Mesenchymal stem cell (in vitro differentiated cells and primary cell): ENCODE measurements around the gene WDR48.

Experiments used
- DNase-seq: peaks from one replicate; pipeline ENCODE4 v3.0.0-alpha.2; 2013
- H2AFZ ChIP-seq: one replicate; pipeline ENCODE4 v1.6.1; 2013; ENCODE audit warnings: low read depth, mild to moderate bottlenecking, control low read depth, inconsistent platforms, low read length, moderate library complexity
- H2AK5ac ChIP-seq: 2 replicates; pipeline ENCODE4 v1.6.1; 2013; ENCODE audit warnings: low read length, moderate library complexity, mild to moderate bottlenecking, inconsistent platforms; ENCODE audit not compliant: severe bottlenecking
- H2BK120ac ChIP-seq: one replicate; pipeline ENCODE4 v1.6.1; 2013; ENCODE audit warnings: low read depth, mild to moderate bottlenecking, inconsistent platforms, low read length, moderate library complexity
- H2BK12ac ChIP-seq, 2 experiments: one replicate each; pipeline ENCODE4 v1.6.1; 2013; ENCODE audit warnings: inconsistent platforms in 2 of 2, low read length in 2 of 2, mild to moderate bottlenecking in 2 of 2, moderate library complexity in 2 of 2, control low read depth in 1 of 2
- H2BK15ac ChIP-seq: one replicate; pipeline ENCODE4 v1.6.1; 2013; ENCODE audit warnings: mild to moderate bottlenecking, low read depth, inconsistent platforms; ENCODE audit not compliant: poor library complexity, severe bottlenecking
- H2BK5ac ChIP-seq: 2 replicates; pipeline ENCODE4 v1.6.1; 2013; ENCODE audit warnings: low read depth, mild to moderate bottlenecking, low read length, control low read depth, inconsistent platforms; ENCODE audit not compliant: poor library complexity, severe bottlenecking
- H3K14ac ChIP-seq, 2 experiments: one replicate each; pipeline ENCODE4 v1.6.1; 2013; ENCODE audit warnings: inconsistent platforms in 2 of 2, low read length in 2 of 2, control low read depth in 1 of 2, mild to moderate bottlenecking in 1 of 2, moderate library complexity in 1 of 2
- H3K18ac ChIP-seq, 2 experiments: one replicate each; pipeline ENCODE4 v1.6.1; 2013; ENCODE audit warnings: inconsistent platforms in 2 of 2, low read length in 2 of 2, control low read depth in 1 of 2, low read depth in 1 of 2, mild to moderate bottlenecking in 1 of 2
- H3K23ac ChIP-seq, 2 experiments: one replicate each; pipeline ENCODE4 v1.6.1; 2013; ENCODE audit warnings: inconsistent platforms in 2 of 2, low read length in 2 of 2, mild to moderate bottlenecking in 2 of 2, moderate library complexity in 2 of 2, control low read depth in 1 of 2
- H3K27ac ChIP-seq: 2 replicates; pipeline ENCODE4 v1.5.1; 2013; ENCODE audit warnings: mild to moderate bottlenecking, moderate library complexity, low read length, control low read depth, inconsistent platforms; ENCODE audit not compliant: poor library complexity, severe bottlenecking
- H3K27me3 ChIP-seq, 2 experiments: 2 replicates each; pipeline versions ENCODE4 v1.6.1 to v1.7.0; 2013; ENCODE audit warnings: low read length in 2 of 2, mild to moderate bottlenecking in 2 of 2, moderate library complexity in 2 of 2, control low read depth in 1 of 2, inconsistent platforms in 1 of 2; ENCODE audit not compliant: control insufficient read depth in 1 of 2, insufficient read depth in 1 of 2
- H3K36me3 ChIP-seq, 2 experiments: 2 replicates each; pipeline versions ENCODE4 v1.6.1 to v1.7.0; 2013; ENCODE audit warnings: low read length in 2 of 2, control low read depth in 1 of 2, inconsistent platforms in 1 of 2, low read depth in 1 of 2, mild to moderate bottlenecking in 1 of 2; ENCODE audit not compliant: insufficient read depth in 2 of 2, control insufficient read depth in 1 of 2
- H3K4ac ChIP-seq, 2 experiments: one replicate each; pipeline ENCODE4 v1.6.1; 2013; ENCODE audit warnings: inconsistent platforms in 2 of 2, low read length in 2 of 2, mild to moderate bottlenecking in 2 of 2, moderate library complexity in 2 of 2, control low read depth in 1 of 2, low read depth in 1 of 2
- H3K4me1 ChIP-seq: 2 replicates; pipeline ENCODE4 v1.6.1; 2013; ENCODE audit warnings: low read depth, low read length, control low read depth; ENCODE audit not compliant: control insufficient read depth, insufficient read depth
- H3K4me2 ChIP-seq: 2 replicates; pipeline ENCODE4 v1.6.1; 2013; ENCODE audit warnings: low read length, mild to moderate bottlenecking, inconsistent platforms; ENCODE audit not compliant: poor library complexity, severe bottlenecking
- H3K4me3 ChIP-seq, 2 experiments: 2 replicates each; pipeline versions ENCODE4 v1.5.1 to v1.7.0; 2013; ENCODE audit warnings: low read length in 2 of 2, mild to moderate bottlenecking in 2 of 2, control low read depth in 1 of 2, low read depth in 1 of 2; ENCODE audit not compliant: insufficient read depth in 1 of 2
- H3K79me1 ChIP-seq: replicated peaks from 2 replicates; pipeline ENCODE4 v1.6.1; 2013; ENCODE audit warnings: mild to moderate bottlenecking, control low read depth, low read length, inconsistent platforms; ENCODE audit not compliant: poor library complexity, severe bottlenecking
- H3K9ac ChIP-seq: 2 replicates; pipeline ENCODE4 v1.7.0; 2013; ENCODE audit warnings: mild to moderate bottlenecking, low read length, moderate library complexity
- H3K9me3 ChIP-seq: 2 replicates; pipeline ENCODE4 v1.7.0; 2013; ENCODE audit warnings: mild to moderate bottlenecking, low read length; ENCODE audit not compliant: control insufficient read depth
- H4K8ac ChIP-seq: one replicate; pipeline ENCODE4 v1.6.1; 2013; ENCODE audit warnings: inconsistent platforms, mild to moderate bottlenecking, low read length, moderate library complexity
- H4K91ac ChIP-seq: one replicate; pipeline ENCODE4 v1.6.1; 2013; ENCODE audit warnings: mild to moderate bottlenecking, low read length, inconsistent platforms
- WGBS: methylation state at CpG from one replicate; pipeline ENCODE4 v1.1.7; 2013; ENCODE audit warnings: mixed read lengths; 5-methylcytosine and 5-hydroxymethylcytosine counted together

The WDR48 gene

DNA sequence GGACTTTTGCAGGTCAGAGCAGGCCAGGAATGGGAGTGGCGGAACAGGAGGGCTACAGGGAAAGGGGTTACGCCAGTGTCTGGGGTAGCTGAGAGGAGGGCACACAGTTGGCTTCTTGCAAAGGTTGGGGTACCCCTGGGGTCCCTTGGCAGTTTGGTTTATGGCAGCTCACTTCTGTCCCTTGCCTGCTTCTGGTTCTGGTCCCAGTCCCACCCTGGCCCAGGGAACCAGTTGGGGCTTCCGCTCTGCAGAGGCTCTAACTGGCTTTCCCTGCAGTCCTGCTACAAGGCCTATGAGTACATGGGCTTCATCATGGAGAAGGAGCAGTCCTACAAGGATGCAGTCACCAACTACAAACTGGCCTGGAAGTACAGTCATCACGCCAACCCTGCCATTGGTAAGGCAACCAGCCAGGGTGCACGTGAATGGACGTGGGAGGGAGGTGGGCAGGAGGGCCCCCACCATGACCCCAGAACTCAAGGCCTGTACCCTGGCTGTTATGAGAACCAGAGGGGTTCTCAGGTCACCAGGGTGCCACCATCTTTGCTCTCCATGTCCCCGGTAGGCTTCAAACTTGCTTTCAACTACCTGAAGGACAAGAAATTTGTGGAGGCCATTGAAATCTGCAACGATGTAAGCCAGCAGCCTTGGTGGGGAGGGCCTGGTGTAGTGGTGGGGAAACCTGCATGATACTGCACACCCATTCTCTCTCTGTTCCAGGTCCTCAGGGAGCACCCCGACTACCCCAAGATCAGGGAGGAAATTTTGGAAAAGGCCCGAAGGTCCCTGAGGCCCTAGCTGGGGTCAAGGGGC, 86.4 kb downstream of the WDR48 start:
- Histone ChIP-seq H2AFZ (no peak overlapping the region), H3K14ac (peak overlapping the region in 1 of 2 experiments; percentile 79), H3K36me3 (peaks cover 63 to 72% of the 10 kb centered on the region in 2 experiments), H3K79me1 (peaks cover 35% of the 10 kb centered on the region), H4K91ac (no peak overlapping the region), H3K4ac (no peak overlapping the region), H3K9me3 (no peaks in the 10 kb centered on the region), H3K4me2 (no peak overlapping the region), H4K8ac (no peak overlapping the region), H2BK12ac (no peak overlapping the region), H3K18ac (no peak overlapping the region), H2BK5ac (no peak overlapping the region), H3K9ac (no peak overlapping the region), H3K4me3 (no peak overlapping the region), H3K27ac (no peak overlapping the region), H2BK15ac (no peak overlapping the region), H3K4me1 (peaks cover 14% of the 10 kb centered on the region), H3K23ac (peak overlapping the region in 1 of 2 experiments; percentile 32), H2BK120ac (no peak overlapping the region), H3K27me3 (no peaks in the 10 kb centered on the region), H2AK5ac (no peak overlapping the region)
- WGBS, result 97% methylated on average over 9 of the region's 10 CpGs
- DNase-seq, result peak; percentile 53

DNA sequence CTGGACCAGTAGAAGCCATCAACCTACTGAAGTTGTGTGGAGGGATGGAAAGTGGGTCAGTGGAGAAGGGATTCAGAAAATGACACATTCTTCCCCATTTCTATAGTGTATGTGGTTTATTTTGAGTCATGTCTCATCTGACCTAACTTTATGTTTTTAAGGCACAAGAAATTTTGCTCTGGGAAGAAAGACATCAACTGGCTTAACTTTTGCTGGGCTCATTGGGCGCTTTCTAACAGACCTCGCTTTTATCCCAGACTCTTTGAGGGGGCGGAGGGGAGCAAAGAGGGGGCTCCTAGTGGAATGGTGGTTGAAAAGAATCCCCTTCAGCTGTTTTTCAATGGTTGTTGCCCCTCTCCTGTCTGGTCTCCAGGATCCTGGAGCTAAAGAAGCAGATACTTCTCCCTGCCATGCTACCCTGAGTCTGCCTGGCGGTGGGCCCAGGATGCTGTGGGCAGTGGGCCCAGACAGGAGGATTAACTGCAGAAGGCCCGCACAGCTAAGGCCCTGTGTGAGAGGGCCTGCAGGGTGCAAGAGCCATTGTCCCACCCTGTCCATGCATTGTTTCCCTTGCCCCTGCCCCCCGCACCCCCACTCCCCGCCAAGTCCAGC, 87.1 kb downstream of the WDR48 start:
- no peak overlapping the region for H2BK5ac ChIP-seq
- H3K4ac ChIP-seq, result no peak overlapping the region
- no peak overlapping the region for H3K23ac ChIP-seq
- H2BK15ac ChIP-seq, result no peak overlapping the region
- no peaks in the 10 kb centered on the region for H3K9me3 ChIP-seq
- H2AK5ac ChIP-seq, result no peak overlapping the region
- no peaks in the 10 kb centered on the region for H3K27me3 ChIP-seq
- no peak overlapping the region for H2AFZ ChIP-seq
- peaks cover 39% of the 10 kb centered on the region for H3K79me1 ChIP-seq
- H3K27ac ChIP-seq, result no peak overlapping the region
- H2BK12ac ChIP-seq, result no peak overlapping the region
- H3K18ac ChIP-seq, result no peak overlapping the region
- H3K4me3 ChIP-seq, result no peak overlapping the region
- no peak for DNase-seq
- no peak overlapping the region for H2BK120ac ChIP-seq
- H3K14ac ChIP-seq, result no peak overlapping the region
- 95% methylated on average over 6 of the region's 7 CpGs for WGBS
- peaks cover 14% of the 10 kb centered on the region for H3K4me1 ChIP-seq
- H3K4me2 ChIP-seq, result no peak overlapping the region
- H3K9ac ChIP-seq, result no peak overlapping the region
- no peak overlapping the region for H4K91ac ChIP-seq
- no peak overlapping the region for H4K8ac ChIP-seq
- peaks cover 67 to 72% of the 10 kb centered on the region in 2 experiments for H3K36me3 ChIP-seq

DNA sequence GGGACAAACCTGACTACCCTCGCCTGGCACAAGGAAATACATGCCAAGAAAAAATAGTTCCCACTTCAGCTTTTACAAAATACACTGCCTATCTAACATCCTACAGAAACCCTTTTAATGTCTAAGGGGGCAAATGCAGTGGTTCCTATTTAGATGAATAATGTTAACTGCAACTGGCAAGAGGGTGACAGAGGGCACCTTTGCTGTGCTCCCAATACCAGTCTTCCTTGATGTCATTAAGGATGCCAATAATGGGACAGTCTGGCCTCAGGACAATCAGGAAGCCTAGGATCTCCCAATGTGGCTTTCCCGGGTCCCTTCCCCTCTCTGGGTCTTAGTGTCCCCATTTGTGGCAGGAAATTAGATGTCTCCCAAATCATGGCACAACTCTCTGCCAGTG, 87.6 kb downstream of the WDR48 start:
- H4K91ac ChIP-seq, result no peak overlapping the region
- no peaks in the 10 kb centered on the region for H3K9me3 ChIP-seq
- no peak overlapping the region for H3K4me2 ChIP-seq
- H3K27ac ChIP-seq, result no peak overlapping the region
- H3K4me1 ChIP-seq, result peaks cover 16% of the 10 kb centered on the region
- no peak overlapping the region for H4K8ac ChIP-seq
- H2AFZ ChIP-seq, result no peak overlapping the region
- H3K4ac ChIP-seq, result no peak overlapping the region
- H3K23ac ChIP-seq, result no peak overlapping the region
- no peak overlapping the region for H2AK5ac ChIP-seq
- H2BK120ac ChIP-seq, result no peak overlapping the region
- no peak overlapping the region for H2BK15ac ChIP-seq
- peaks cover 67 to 72% of the 10 kb centered on the region in 2 experiments for H3K36me3 ChIP-seq
- H3K79me1 ChIP-seq, result peaks cover 43% of the 10 kb centered on the region
- no peak overlapping the region for H2BK12ac ChIP-seq
- H3K14ac ChIP-seq, result no peak overlapping the region
- no peak overlapping the region for H2BK5ac ChIP-seq
- 100% methylated on average over 1 of the region's 2 CpGs for WGBS
- no peak overlapping the region for H3K18ac ChIP-seq
- no peak overlapping the region for H3K4me3 ChIP-seq
- H3K9ac ChIP-seq, result no peak overlapping the region
- no peak for DNase-seq
- no peaks in the 10 kb centered on the region for H3K27me3 ChIP-seq

DNA sequence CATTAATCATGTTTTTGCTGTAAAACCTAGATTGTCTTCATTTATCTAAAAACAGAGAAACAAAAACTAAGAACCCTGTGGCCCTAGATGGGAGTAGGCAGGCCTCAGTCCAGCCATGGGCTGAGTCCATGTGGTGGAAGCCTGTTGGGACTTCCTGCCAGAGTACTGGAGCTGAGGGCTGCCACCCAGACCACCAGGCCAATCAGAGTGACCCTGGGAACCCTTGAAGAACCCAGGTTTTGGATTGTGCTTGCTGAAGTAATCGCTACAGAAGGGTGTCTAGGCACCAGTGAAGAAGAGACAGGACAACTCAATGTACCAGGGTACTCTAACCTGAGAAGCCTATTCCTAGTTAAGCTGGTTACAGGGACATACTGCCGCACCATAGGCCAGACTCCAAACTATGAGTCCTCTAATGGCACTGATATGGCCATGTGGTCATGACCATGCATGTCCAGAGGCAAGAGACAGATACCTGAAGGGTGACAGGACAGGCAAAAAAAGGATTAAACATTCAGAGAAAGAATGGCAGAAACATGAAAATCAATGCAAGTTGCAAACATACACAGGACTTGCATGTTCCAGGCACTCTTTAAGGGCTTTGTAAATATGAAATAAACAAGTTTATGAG, 88.6 kb downstream of the WDR48 start:
- Histone ChIP-seq H3K79me1 (peaks cover 47% of the 10 kb centered on the region), H3K27me3 (no peaks in the 10 kb centered on the region), H3K18ac (no peak overlapping the region), H2BK15ac (no peak overlapping the region), H2BK12ac (no peak overlapping the region), H2BK5ac (no peak overlapping the region), H2AK5ac (no peak overlapping the region), H2AFZ (no peak overlapping the region), H3K36me3 (peaks cover 68 to 75% of the 10 kb centered on the region in 2 experiments), H3K9me3 (no peaks in the 10 kb centered on the region), H2BK120ac (no peak overlapping the region), H4K91ac (no peak overlapping the region), H3K23ac (no peak overlapping the region), H3K14ac (no peak overlapping the region), H3K4me1 (peaks cover 16% of the 10 kb centered on the region), H3K4ac (no peak overlapping the region), H3K4me2 (no peak overlapping the region), H3K9ac (no peak overlapping the region), H4K8ac (no peak overlapping the region), H3K27ac (no peak overlapping the region), H3K4me3 (no peak overlapping the region)
- 100% methylated on average over 2 of the region's 2 CpGs for WGBS
- DNase-seq, result no peak
